Astrocyte of the spinal cord (primary cell): Measurements from ENCODE around the gene PP2D1.

Source experiments
- DNase-seq: peaks from one replicate; pipeline ENCODE4 v3.0.0; 2011; ENCODE audit warnings: low read depth, low spot score
- H3K4me3 ChIP-seq: 2 replicates; pipeline ENCODE4 v1.5.1; 2011; ENCODE audit warnings: low read depth, mild to moderate bottlenecking, low read length, moderate library complexity
- in situ Hi-C: cut with HindIII; loops from 2 replicates; pipeline ENCODE4 v1.10.0; 2017; ENCODE audit warnings: low sequenced_read_pairs
- TF ChIP-seq, protein P1 (sequence below): IDR thresholded peaks from 2 replicates; pipeline ENCODE4 v1.5.1; 2012; ENCODE audit warnings: low read depth, mild to moderate bottlenecking, low read length, inconsistent platforms

PP2D1 gene

DNA sequence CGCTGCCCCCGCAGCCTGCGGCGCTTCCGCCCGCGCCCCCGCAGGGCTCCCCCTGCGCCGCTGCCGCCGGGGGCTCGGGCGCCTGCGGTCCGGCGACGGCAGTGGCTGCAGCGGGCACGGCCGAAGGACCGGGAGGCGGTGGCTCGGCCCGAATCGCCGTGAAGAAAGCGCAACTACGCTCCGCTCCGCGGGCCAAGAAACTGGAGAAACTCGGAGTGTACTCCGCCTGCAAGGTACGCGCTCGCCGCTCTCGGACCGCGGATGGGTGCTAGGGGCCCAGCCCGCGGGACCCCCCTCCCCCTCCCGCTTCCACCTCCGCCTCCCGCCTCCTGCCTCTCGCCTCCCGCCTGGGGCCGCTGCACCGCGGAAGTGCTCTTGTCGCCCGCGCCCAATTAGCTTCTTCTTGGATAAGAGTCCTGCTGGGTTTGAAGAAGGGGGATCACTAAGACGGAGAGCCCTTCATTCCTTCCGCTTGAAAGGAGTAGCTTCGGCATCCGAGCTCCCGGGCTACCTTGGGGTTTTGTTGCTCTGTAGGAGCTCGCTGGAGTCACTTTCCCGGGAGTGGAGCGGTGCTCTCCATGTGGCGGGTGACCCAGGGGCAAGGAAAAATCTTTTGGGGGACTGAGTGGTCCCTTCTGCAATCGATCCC is 28.6 kb upstream of the PP2D1 start:
- peak overlapping the region; percentile 73 for H3K4me3 ChIP-seq
- in situ Hi-C loops, result no loop called here
- DNase-seq, result peak; percentile 69
- TF ChIP-seq, protein P1, sequence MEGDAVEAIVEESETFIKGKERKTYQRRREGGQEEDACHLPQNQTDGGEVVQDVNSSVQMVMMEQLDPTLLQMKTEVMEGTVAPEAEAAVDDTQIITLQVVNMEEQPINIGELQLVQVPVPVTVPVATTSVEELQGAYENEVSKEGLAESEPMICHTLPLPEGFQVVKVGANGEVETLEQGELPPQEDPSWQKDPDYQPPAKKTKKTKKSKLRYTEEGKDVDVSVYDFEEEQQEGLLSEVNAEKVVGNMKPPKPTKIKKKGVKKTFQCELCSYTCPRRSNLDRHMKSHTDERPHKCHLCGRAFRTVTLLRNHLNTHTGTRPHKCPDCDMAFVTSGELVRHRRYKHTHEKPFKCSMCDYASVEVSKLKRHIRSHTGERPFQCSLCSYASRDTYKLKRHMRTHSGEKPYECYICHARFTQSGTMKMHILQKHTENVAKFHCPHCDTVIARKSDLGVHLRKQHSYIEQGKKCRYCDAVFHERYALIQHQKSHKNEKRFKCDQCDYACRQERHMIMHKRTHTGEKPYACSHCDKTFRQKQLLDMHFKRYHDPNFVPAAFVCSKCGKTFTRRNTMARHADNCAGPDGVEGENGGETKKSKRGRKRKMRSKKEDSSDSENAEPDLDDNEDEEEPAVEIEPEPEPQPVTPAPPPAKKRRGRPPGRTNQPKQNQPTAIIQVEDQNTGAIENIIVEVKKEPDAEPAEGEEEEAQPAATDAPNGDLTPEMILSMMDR, result peak; percentile 15

DNA sequence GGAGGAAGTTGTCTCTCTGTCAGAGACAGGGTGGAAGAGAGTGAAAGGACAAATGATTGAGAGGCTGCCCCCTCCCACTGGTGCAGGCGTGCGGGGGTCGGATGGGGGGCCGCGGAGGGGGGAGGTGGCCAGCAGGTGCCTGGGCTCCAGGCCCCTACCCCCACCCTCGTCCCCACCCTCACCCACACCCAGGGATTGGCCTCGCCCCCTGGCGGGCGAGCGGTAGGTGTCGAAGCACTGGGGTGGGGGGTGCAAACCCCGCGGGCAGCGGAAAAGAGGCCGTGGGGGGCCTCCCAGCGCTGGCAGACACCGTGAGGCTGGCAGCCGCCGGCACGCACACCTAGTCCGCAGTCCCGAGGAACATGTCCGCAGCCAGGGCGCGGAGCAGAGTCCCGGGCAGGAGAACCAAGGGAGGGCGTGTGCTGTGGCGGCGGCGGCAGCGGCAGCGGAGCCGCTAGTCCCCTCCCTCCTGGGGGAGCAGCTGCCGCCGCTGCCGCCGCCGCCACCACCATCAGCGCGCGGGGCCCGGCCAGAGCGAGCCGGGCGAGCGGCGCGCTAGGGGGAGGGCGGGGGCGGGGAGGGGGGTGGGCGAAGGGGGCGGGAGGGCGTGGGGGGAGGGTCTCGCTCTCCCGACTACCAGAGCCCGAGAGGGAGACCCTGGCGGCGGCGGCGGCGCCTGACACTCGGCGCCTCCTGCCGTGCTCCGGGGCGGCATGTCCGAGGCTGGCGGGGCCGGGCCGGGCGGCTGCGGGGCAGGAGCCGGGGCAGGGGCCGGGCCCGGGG is 27.9 kb upstream of the PP2D1 start, which contains the start of gene KAT2B:
Gene KAT2B (plus strand): TSS at position 682 of the 783 bp plus-strand sequence. CDS start 32 bp downstream, at position 714.
- TF ChIP-seq, protein P1, result peak; percentile 61
- H3K4me3 ChIP-seq, result peak within 1 kb of the TSS; percentile 73
- peak; percentile 60 for DNase-seq
- in situ Hi-C loops, result no loop called here

DNA sequence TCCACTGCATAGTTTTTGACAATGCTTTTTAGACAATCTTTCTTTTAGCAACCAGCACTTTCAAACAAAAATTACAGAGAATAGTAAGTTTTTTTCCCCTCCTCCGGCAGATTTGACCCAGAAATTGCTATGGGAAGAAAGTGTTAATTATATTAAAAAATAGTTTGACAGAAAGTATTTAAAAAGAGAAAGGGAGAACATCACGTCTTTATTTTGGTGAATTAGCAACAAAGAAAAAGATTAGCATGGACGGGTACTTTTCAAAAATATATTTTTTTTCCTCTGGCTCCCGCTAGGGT is 27.4 kb upstream of the PP2D1 start:
- TF ChIP-seq, protein P1, result no peak
- DNase-seq, result no peak
- in situ Hi-C loops, result no loop called here
- peak overlapping the region; percentile 73 for H3K4me3 ChIP-seq

DNA sequence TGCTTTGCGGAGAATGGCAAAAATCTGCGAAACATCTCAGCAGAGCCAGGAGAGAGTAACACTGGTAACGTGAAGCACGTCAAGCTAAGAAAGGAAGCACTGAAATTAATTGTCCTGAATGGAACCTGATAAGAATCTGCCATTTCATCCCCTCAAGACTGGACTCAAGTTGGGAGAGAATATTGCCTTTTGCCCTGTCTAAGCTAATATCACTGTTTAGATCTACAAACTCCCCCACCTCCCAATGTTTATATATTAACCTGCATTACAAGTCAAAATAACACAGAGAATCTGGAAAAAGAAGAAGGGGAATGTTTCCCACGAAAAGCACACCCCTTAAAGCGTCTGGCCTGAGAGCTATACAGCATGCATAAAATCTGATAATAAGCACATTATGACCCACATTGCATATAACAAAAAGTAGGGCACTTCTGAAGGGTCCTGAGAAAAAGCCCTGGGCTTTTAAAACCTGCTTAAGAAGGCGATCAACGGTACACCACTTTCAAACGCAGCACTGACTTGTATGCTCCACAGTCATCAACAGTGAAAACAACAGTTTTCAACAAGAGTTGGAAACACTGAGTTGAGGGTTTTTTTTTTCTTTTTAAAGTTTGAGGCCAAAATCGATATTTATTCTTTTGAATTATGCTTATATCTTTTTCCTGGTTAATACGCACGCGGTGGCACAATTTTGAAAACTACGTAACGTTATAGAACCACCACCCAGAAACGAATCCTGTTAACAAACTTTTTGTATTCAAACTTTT is 26.8 kb upstream of the PP2D1 start:
- TF ChIP-seq, protein P1, result no peak
- H3K4me3 ChIP-seq, result peak overlapping the region; percentile 73
- DNase-seq, result no peak
- in situ Hi-C loops, result no loop called here

DNA sequence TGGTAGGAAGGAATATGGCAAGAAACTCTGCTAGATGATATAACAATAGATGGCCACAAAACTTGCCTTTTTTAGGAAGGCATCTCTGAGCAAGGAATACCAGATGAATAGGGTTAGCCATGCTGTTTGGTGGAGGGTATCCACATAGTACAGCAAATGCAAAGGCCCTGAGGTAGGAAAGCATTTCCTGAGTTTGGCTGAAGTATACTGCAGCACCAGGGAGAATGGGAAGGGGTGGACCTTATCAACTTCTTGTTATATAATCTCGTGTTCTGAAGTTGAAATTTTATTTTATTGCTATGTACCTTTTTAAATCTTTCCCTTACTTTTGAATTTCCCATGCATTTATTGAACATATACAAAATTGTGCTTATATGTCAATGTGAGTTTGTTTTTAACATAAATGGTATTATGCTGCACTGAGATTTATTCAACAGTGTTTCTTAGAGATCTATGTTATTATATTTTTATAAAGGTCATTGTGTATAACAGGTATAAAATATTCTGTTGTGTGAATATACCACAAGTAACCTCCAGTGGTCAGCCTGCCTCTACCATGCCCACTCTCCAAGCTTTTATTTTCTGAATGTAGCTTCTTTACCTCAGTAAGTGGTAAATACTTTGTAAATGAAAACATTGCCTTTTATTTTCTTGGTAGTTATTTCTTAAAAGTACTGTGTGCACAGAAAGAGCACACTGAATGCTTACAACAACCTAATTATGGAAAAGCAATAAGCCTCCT is 25.4 kb upstream of the PP2D1 start:
- in situ Hi-C loops, result no loop called here

More for the DNA sequence above, 25.4 kb upstream of the PP2D1 start:
- no peak for DNase-seq
- no peak overlapping the region for H3K4me3 ChIP-seq
- TF ChIP-seq, protein P1, result peak; percentile 12
